H1 (cell line): ENCODE data around the gene ZNF750. TPM values are rescaled to one million over a fixed set of nuclear protein-coding genes. Genes with fewer than 3 reads are reported as not detected.

Experiments
- CTCF ChIA-PET: fragments of 300-600 bp; sonication (Branson Sonifier 250); formaldehyde crosslinking; loops from one replicate; lab custom pipeline; 2021; ENCODE audit not compliant: partially characterized antibody; lab: Charles Lee
- POLR2A ChIA-PET: fragments of 300-600 bp; sonication (Branson Sonifier 250); formaldehyde crosslinking; loops from one replicate; lab custom pipeline; 2021; ENCODE audit warnings: inconsistent platforms; ENCODE audit not compliant: partially characterized antibody; lab: Charles Lee
- DNase-seq, 2 experiments: peaks; one replicate each; pipeline versions ENCODE4 v3.0.0 to v3.0.0-alpha.2; 2010 to 2022; ENCODE audit warnings: low spot score in 2 of 2, low read depth in 1 of 2, mixed read lengths in 1 of 2
- FAIRE-seq: peaks from 2 replicates; lab custom pipeline; 2011; peaks lifted over from hg19 to GRCh38; lab: Jason Lieb, UNC
- H2AFZ ChIP-seq: 2 replicates; pipeline ENCODE4 v1.8.1; 2012; ENCODE audit warnings: low read length, inconsistent platforms
- H2AK5ac ChIP-seq: 2 replicates; pipeline ENCODE4 v1.6.1; 2013; ENCODE audit warnings: low read depth, low read length
- H2BK120ac ChIP-seq: replicated peaks from 2 replicates; pipeline ENCODE3; 2013; ENCODE audit warnings: low read depth, low read length, inconsistent platforms
- H2BK12ac ChIP-seq: 2 replicates; pipeline ENCODE4 v1.6.1; 2013; ENCODE audit warnings: low read depth, low read length
- H2BK15ac ChIP-seq: 2 replicates; pipeline ENCODE4 v1.6.1; 2013; ENCODE audit warnings: low read length
- H2BK20ac ChIP-seq: 2 replicates; pipeline ENCODE4 v1.6.1; 2013; ENCODE audit warnings: low read length
- H2BK5ac ChIP-seq: 2 replicates; pipeline ENCODE4 v1.6.1; 2013; ENCODE audit warnings: low read depth, low read length
- H3K14ac ChIP-seq: 2 replicates; pipeline ENCODE4 v1.6.1; 2013; ENCODE audit warnings: inconsistent platforms; ENCODE audit not compliant: insufficient read length
- H3K18ac ChIP-seq: 2 replicates; pipeline ENCODE4 v1.6.1; 2013; ENCODE audit warnings: low read length; ENCODE audit errors: extremely low read depth
- H3K23ac ChIP-seq: 2 replicates; pipeline ENCODE4 v1.6.1; 2013; ENCODE audit warnings: inconsistent platforms; ENCODE audit not compliant: insufficient read length
- H3K23me2 ChIP-seq: 2 replicates; pipeline ENCODE4 v1.6.1; 2013; ENCODE audit warnings: low read depth, low read length
- H3K27ac ChIP-seq: 2 replicates; pipeline ENCODE4 v1.6.1; 2011; ENCODE audit warnings: low read depth, low read length, inconsistent platforms
- H3K27me3 ChIP-seq, 4 experiments: replicated peaks in 1 of 4; 1 replicate in 1 of 4; 2 replicates in 3 of 4; pipeline versions ENCODE4 v1.6.1 to v1.8.1; 2011 to 2013; ENCODE audit warnings: low read length in 3 of 4, mild to moderate bottlenecking in 3 of 4, inconsistent platforms in 2 of 4, mixed read lengths in 2 of 4, moderate library complexity in 1 of 4; ENCODE audit not compliant: control insufficient read depth in 3 of 4, insufficient read depth in 3 of 4; ENCODE audit errors: extremely low read depth in 1 of 4
- H3K36me3 ChIP-seq, 4 experiments: 2 replicates each; pipeline versions ENCODE4 v1.6.1 to v1.8.1; 2011 to 2013; ENCODE audit warnings: mild to moderate bottlenecking in 4 of 4, low read length in 3 of 4, moderate library complexity in 2 of 4, control low read depth in 1 of 4, inconsistent platforms in 1 of 4; ENCODE audit not compliant: insufficient read depth in 4 of 4, control insufficient read depth in 2 of 4
- H3K4ac ChIP-seq: replicated peaks from 2 replicates; pipeline ENCODE3; 2013; ENCODE audit warnings: low read length, low read depth, mixed read lengths, inconsistent platforms; ENCODE audit not compliant: insufficient read length
- H3K4me1 ChIP-seq, 4 experiments: replicated peaks in 1 of 4; 1 replicate in 1 of 4; 2 replicates in 3 of 4; pipeline versions ENCODE4 v1.6.1 to v1.8.1; 2011 to 2013; ENCODE audit warnings: low read length in 3 of 4, inconsistent platforms in 2 of 4, mixed read lengths in 1 of 4; ENCODE audit not compliant: insufficient read depth in 4 of 4, control insufficient read depth in 3 of 4
- H3K4me2 ChIP-seq, 2 experiments: 2 replicates each; pipeline versions ENCODE4 v1.6.1 to v1.8.1; 2011 to 2013; ENCODE audit warnings: low read depth in 2 of 2, low read length in 2 of 2, control low read depth in 1 of 2, inconsistent platforms in 1 of 2, mild to moderate bottlenecking in 1 of 2; ENCODE audit not compliant: insufficient read depth in 1 of 2
- H3K4me3 ChIP-seq, 4 experiments: fragments of 200-600, 300-600 bp in 1 of 4; sonication (generic), shearing (Covaris generic), sonication (Bioruptor Twin) in 1 of 4; 2 replicates each; pipeline versions ENCODE4 v1.5.1 to v1.8.1; 2011 to 2016; ENCODE audit warnings: low read length in 4 of 4, low read depth in 3 of 4, control low read depth in 2 of 4, inconsistent platforms in 2 of 4, mild to moderate bottlenecking in 2 of 4, mixed read lengths in 1 of 4, moderate library complexity in 1 of 4; ENCODE audit not compliant: insufficient read depth in 2 of 4; ENCODE audit errors: extremely low read depth in 1 of 4
- H3K56ac ChIP-seq: replicated peaks from 2 replicates; pipeline ENCODE3; 2013; ENCODE audit warnings: low read depth, mild to moderate bottlenecking, mixed read lengths, low read length, inconsistent platforms; ENCODE audit not compliant: insufficient read length
- H3K79me1 ChIP-seq: 2 replicates; pipeline ENCODE4 v1.6.1; 2013; ENCODE audit warnings: low read depth, low read length, control low read depth
- H3K79me2 ChIP-seq, 2 experiments: 2 replicates each; pipeline versions ENCODE4 v1.6.1 to v1.8.1; 2012 to 2013; ENCODE audit warnings: low read length in 2 of 2, mild to moderate bottlenecking in 2 of 2, inconsistent platforms in 1 of 2; ENCODE audit not compliant: insufficient read depth in 2 of 2, control insufficient read depth in 1 of 2
- H3K9ac ChIP-seq, 4 experiments: replicated peaks in 1 of 4; 1 replicate in 1 of 4; 2 replicates in 3 of 4; pipeline versions ENCODE4 v1.6.1 to v1.8.1; 2011 to 2013; ENCODE audit warnings: low read depth in 3 of 4, low read length in 3 of 4, control low read depth in 2 of 4, mild to moderate bottlenecking in 2 of 4, moderate library complexity in 2 of 4, inconsistent platforms in 1 of 4; ENCODE audit errors: extremely low read depth in 1 of 4
- H3K9me3 ChIP-seq, 2 experiments: 2 replicates each; pipeline versions ENCODE4 v1.6.1 to v1.8.1; 2012 to 2013; ENCODE audit warnings: mild to moderate bottlenecking in 2 of 2, moderate library complexity in 2 of 2, control low read depth in 1 of 2, inconsistent platforms in 1 of 2, low read depth in 1 of 2, low read length in 1 of 2, mixed read lengths in 1 of 2; ENCODE audit not compliant: insufficient read depth in 2 of 2
- H4K20me1 ChIP-seq, 2 experiments: replicated peaks in 1 of 2; 2 replicates each; pipeline versions ENCODE3 to v1.8.1; 2011 to 2013; ENCODE audit warnings: inconsistent platforms in 2 of 2, low read length in 2 of 2, mild to moderate bottlenecking in 1 of 2; ENCODE audit not compliant: insufficient read depth in 2 of 2, control insufficient read depth in 1 of 2
- H4K5ac ChIP-seq: 2 replicates; pipeline ENCODE4 v1.6.1; 2013; ENCODE audit warnings: low read length, low read depth, mixed read lengths, inconsistent platforms; ENCODE audit not compliant: insufficient read length
- H4K8ac ChIP-seq: 2 replicates; pipeline ENCODE4 v1.8.0; 2013; ENCODE audit warnings: mild to moderate bottlenecking, moderate library complexity, low read length, inconsistent platforms; ENCODE audit not compliant: insufficient read depth; ENCODE audit errors: extremely low read depth
- H4K91ac ChIP-seq: replicated peaks from 2 replicates; pipeline ENCODE3; 2013; ENCODE audit warnings: low read length, mixed read lengths, inconsistent platforms; ENCODE audit not compliant: insufficient read length
- EZH2 ChIP-seq: fragments of 200-600 bp; sonication (generic); IDR thresholded peaks from 2 replicates; pipeline ENCODE4 v1.7.1; 2012; ENCODE audit warnings: low read depth, mild to moderate bottlenecking, moderate library complexity, low read length, inconsistent platforms; ENCODE audit not compliant: severe bottlenecking
- JUN ChIP-seq: IDR thresholded peaks from 2 replicates; pipeline ENCODE4 v1.6.1; 2011; ENCODE audit warnings: low read depth, mild to moderate bottlenecking, improper control_type of control experiment, low read length
- NRF1 ChIP-seq: IDR thresholded peaks from 2 replicates; pipeline ENCODE4 v1.6.1; 2011; ENCODE audit warnings: mild to moderate bottlenecking, low read depth, low read length, improper control_type of control experiment
- RFX5 ChIP-seq: IDR thresholded peaks from 2 replicates; pipeline ENCODE4 v1.6.1; 2011; ENCODE audit warnings: low read depth, low read length, improper control_type of control experiment, borderline replicate concordance
- SIN3A ChIP-seq, 2 experiments: IDR thresholded peaks in 1 of 2; conservative IDR thresholded peaks in 1 of 2; 2 replicates each; pipeline ENCODE4 v1.6.1; 2011 to 2012; ENCODE audit warnings: low read length in 2 of 2, improper control_type of control experiment in 1 of 2, low read depth in 1 of 2, mild to moderate bottlenecking in 1 of 2
- SP4 ChIP-seq: IDR thresholded peaks from 2 replicates; pipeline ENCODE4 v1.6.1; 2012; ENCODE audit warnings: low read length, inconsistent platforms
- TCF12 ChIP-seq: IDR thresholded peaks from 2 replicates; pipeline ENCODE4 v1.6.1; 2011; ENCODE audit warnings: low read depth, mild to moderate bottlenecking, low read length
- WGBS, 2 experiments: shearing (Covaris generic) in 1 of 2; methylation state at CpG; one replicate each; pipeline versions ENCODE4 v1.1.6 to v1.1.7; 2013 to 2015; ENCODE audit warnings: low lambda C conversion rate in 2 of 2, mixed read lengths in 2 of 2, inconsistent platforms in 1 of 2, low coverage in 1 of 2, missing lambda C conversion rate in 1 of 2; ENCODE audit not compliant: insufficient replicate concordance in 2 of 2, insufficient coverage in 1 of 2, insufficient read length in 1 of 2; ENCODE audit errors: extremely low coverage in 1 of 2, missing lambda C conversion rate in 1 of 2; 5-methylcytosine and 5-hydroxymethylcytosine counted together
- polyA plus RNA-seq, 7 experiments: library from polyadenylated mRNA; depleted of rRNA in 3 of 7; stranded (reverse) in 5 of 7; unstranded in 2 of 7; fragments of >200 nt in 5 of 7; fragments of 200-250 nt in 2 of 7; gene quantifications; 1 replicate in 5 of 7; 2 replicates in 1 of 7; 4 replicates in 1 of 7; pipeline versions ENCODE4 v1.2.1 to v1.2.3, GENCODE V29; 2011 to 2013; ENCODE audit warnings: missing spikeins in 2 of 7, mixed read lengths in 2 of 7
- total RNA-seq: library from RNA; stranded (reverse); fragmentation: NEBNext Ultra II Directional; extraction: Animal tissue kit (Norgen Biotek cat#: 25700); gene quantifications from 2 replicates; pipeline ENCODE4 v1.2.1, GENCODE V29; 2021
- TF ChIP-seq, protein P1 (sequence below): IDR thresholded peaks from 2 replicates; pipeline ENCODE4 v1.6.1; 2011; ENCODE audit warnings: low read depth, mild to moderate bottlenecking, low read length; ENCODE audit not compliant: insufficient read depth

The ZNF750 gene
- total and polyA plus RNA-seq, 2 of the 8 experiments (the other 6 are each of a cell fraction or from before 2014, with no cell fraction given) = not detected

DNA sequence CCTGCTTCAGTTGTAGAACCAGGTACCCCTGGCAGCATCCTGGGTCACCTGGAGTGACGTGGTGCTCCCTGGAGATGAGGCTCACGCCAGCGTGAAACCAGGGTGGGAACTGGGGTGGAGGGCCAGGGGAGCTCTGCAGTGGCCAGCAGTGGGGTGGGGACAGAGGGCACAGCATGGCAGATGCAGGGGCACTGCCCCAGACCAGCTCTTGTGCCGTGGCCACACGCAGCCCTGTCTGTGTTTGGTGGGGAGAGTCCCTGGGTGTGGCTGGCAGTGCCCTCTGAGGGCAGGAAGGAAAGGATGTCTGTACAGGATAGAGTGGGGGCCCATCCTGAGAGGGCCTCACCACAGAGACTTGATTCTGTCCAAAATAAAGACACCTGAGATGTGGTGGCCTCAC, 24.5 kb downstream of the ZNF750 start:
- DNase-seq = no peak
- ChIA-PET POLR2A (no interaction called here), CTCF (interaction anchor here (0.7 to 3.5 kb wide), 6 partner anchors 8 to 99 kb away, joined by 3 to 14 read pairs (median 5); no protein-coding TSS in a partner anchor)
- H4K91ac ChIP-seq = no peak overlapping the region
- no peak overlapping the region for H2AFZ ChIP-seq
- no peak overlapping the region for H3K27ac ChIP-seq
- H3K56ac ChIP-seq = no peak overlapping the region
- no peak overlapping the region for H3K4me3 ChIP-seq
- H2BK20ac ChIP-seq = no peak overlapping the region
- peaks cover 24% of the 10 kb centered on the region in 2 experiments for H3K9me3 ChIP-seq
- no peak overlapping the region for H2BK5ac ChIP-seq
- no peak overlapping the region for H2BK120ac ChIP-seq
- TF ChIP-seq RFX5 (no peak), SP4 (no peak), JUN (no peak), SIN3A (conservative IDR thresholded peaks at IDR 0.05 in 1 of 2, IDR thresholded peaks at IDR 0.05 in 1 of 2; ENCODE audit: low read depth in 1 of 2, low read length in 2 of 2) (no peak), EZH2 (no peak), NRF1 (no peak), TCF12 (no peak)
- TF ChIP-seq, protein P1, sequence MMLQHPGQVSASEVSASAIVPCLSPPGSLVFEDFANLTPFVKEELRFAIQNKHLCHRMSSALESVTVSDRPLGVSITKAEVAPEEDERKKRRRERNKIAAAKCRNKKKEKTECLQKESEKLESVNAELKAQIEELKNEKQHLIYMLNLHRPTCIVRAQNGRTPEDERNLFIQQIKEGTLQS = no peak
- H3K14ac ChIP-seq = no peak overlapping the region
- H3K4ac ChIP-seq = no peak overlapping the region
- no peaks in the 10 kb centered on the region; a peak in 1 of 4 replicates for H3K79me2 ChIP-seq
- H3K36me3 ChIP-seq = peaks cover 8 to 70% (median 32%) of the 10 kb centered on the region in 4 experiments; a peak in 7 of 8 replicates
- H2BK15ac ChIP-seq = no peak overlapping the region
- H3K9ac ChIP-seq = no peak overlapping the region
- H2AK5ac ChIP-seq = no peak overlapping the region
- H3K79me1 ChIP-seq = no peaks in the 10 kb centered on the region
- no peaks in the 10 kb centered on the region for H3K4me1 ChIP-seq
- H4K8ac ChIP-seq = no peak overlapping the region
- no peaks in the 10 kb centered on the region for H4K20me1 ChIP-seq
- H2BK12ac ChIP-seq = no peak overlapping the region
- no peak overlapping the region for H3K4me2 ChIP-seq
- no peak for FAIRE-seq
- no peaks in the 10 kb centered on the region for H3K27me3 ChIP-seq
- no peak overlapping the region for H3K23ac ChIP-seq
- 79% methylated on average over 5 of the region's 5 CpGs; no CpG with 5 or more reads in 1 of the 2 experiments for WGBS, 2 experiments
- no peak overlapping the region for H4K5ac ChIP-seq
- H3K23me2 ChIP-seq = no peaks in the 10 kb centered on the region
- H3K18ac ChIP-seq = no peak overlapping the region
